Astrocyte (in vitro differentiated cells and primary cell): ENCODE results near the gene ITCH. TPM values are rescaled to one million over a fixed set of nuclear protein-coding genes. Genes with fewer than 3 reads are reported as not detected.
"Not testable (repeated sequence)": the region's sequence is repeated elsewhere in the genome, so short reads cannot be mapped to it uniquely, and the experiment has no call there.

Experiments used
- DNase-seq: peaks from one replicate; pipeline ENCODE4 v3.0.0-alpha.2; 2010; ENCODE audit warnings: low read depth
- FAIRE-seq: peaks from 2 replicates; lab custom pipeline; 2011; peaks lifted over from hg19 to GRCh38; lab: Jason Lieb, UNC
- H2AFZ ChIP-seq: 2 replicates; pipeline ENCODE4 v1.6.0; 2012; ENCODE audit warnings: low read depth, low read length, inconsistent platforms
- H3K27ac ChIP-seq: 2 replicates; pipeline ENCODE4 v1.5.1; 2011; ENCODE audit warnings: low read depth, low read length, inconsistent platforms
- H3K27me3 ChIP-seq: 2 replicates; pipeline ENCODE4 v1.6.0; 2011; ENCODE audit warnings: low read length, inconsistent platforms; ENCODE audit not compliant: insufficient read depth
- H3K36me3 ChIP-seq: 2 replicates; pipeline ENCODE4 v1.5.1; 2011; ENCODE audit warnings: low read length, inconsistent platforms; ENCODE audit not compliant: insufficient read depth
- H3K4me1 ChIP-seq: 2 replicates; pipeline ENCODE4 v1.5.1; 2011; ENCODE audit warnings: low read length, inconsistent platforms; ENCODE audit not compliant: insufficient read depth
- H3K4me2 ChIP-seq: 2 replicates; pipeline ENCODE4 v1.6.0; 2012; ENCODE audit warnings: low read length, inconsistent platforms
- H3K4me3 ChIP-seq: 2 replicates; pipeline ENCODE4 v1.5.1; 2011; ENCODE audit warnings: low read depth, mild to moderate bottlenecking, low read length, inconsistent platforms; ENCODE audit not compliant: insufficient read depth
- H3K79me2 ChIP-seq: 2 replicates; pipeline ENCODE4 v1.6.0; 2012; ENCODE audit warnings: mild to moderate bottlenecking, low read length, inconsistent platforms; ENCODE audit not compliant: insufficient read depth
- H3K9ac ChIP-seq: 2 replicates; pipeline ENCODE4 v1.6.0; 2012; ENCODE audit warnings: mild to moderate bottlenecking, low read length, inconsistent platforms
- H3K9me3 ChIP-seq: 2 replicates; pipeline ENCODE4 v1.5.1; 2012; ENCODE audit warnings: low read depth, mild to moderate bottlenecking, low read length, inconsistent platforms; ENCODE audit not compliant: insufficient read depth
- H4K20me1 ChIP-seq: 2 replicates; pipeline ENCODE4 v1.6.0; 2012; ENCODE audit warnings: low read length, inconsistent platforms; ENCODE audit not compliant: insufficient read depth
- H3K27ac Mint-ChIP-seq: one replicate; pipeline ENCODE4 v1.8.0; 2021; ENCODE audit warnings: mild to moderate bottlenecking, mixed read lengths; ENCODE audit not compliant: unreplicated experiment
- H3K27me3 Mint-ChIP-seq: one replicate; pipeline ENCODE4 v1.8.0; 2021; ENCODE audit warnings: low read depth, mixed read lengths; ENCODE audit not compliant: unreplicated experiment
- H3K36me3 Mint-ChIP-seq: one replicate; pipeline ENCODE4 v1.8.0; 2021; ENCODE audit warnings: low read depth, mixed read lengths; ENCODE audit not compliant: unreplicated experiment
- H3K4me1 Mint-ChIP-seq: one replicate; pipeline ENCODE4 v1.8.0; 2021; ENCODE audit warnings: low read depth, mixed read lengths; ENCODE audit not compliant: unreplicated experiment
- H3K4me3 Mint-ChIP-seq: one replicate; pipeline ENCODE4 v1.8.0; 2021; ENCODE audit warnings: mild to moderate bottlenecking, moderate library complexity, mixed read lengths; ENCODE audit not compliant: unreplicated experiment
- H3K9me3 Mint-ChIP-seq: one replicate; pipeline ENCODE4 v1.8.0; 2021; ENCODE audit warnings: mild to moderate bottlenecking, mixed read lengths; ENCODE audit not compliant: unreplicated experiment
- EZH2 ChIP-seq: IDR thresholded peaks from 2 replicates; pipeline ENCODE4 v1.6.1; 2012; ENCODE audit warnings: mild to moderate bottlenecking, low read length, inconsistent platforms; ENCODE audit not compliant: insufficient read depth
- total RNA-seq: library from RNA; stranded (reverse); gene quantifications from 2 replicates; pipeline ENCODE4 v1.2.1, GENCODE V29; 2021
- TF ChIP-seq, protein P1 (sequence below): IDR thresholded peaks from 2 replicates; pipeline ENCODE4 v1.5.1; 2011; ENCODE audit warnings: low read depth, mild to moderate bottlenecking, inconsistent platforms, low read length, moderate library complexity; ENCODE audit not compliant: insufficient read depth

Gene ITCH
- total RNA-seq, 1 donor from 2014 or later: 79.0 TPM

GRCh38 chr20:34495916-34496315 lies 132.8 kb downstream of the ITCH start:
- peaks cover 45% of the 10 kb centered on the region for H3K79me2 ChIP-seq
- peaks cover 41% of the 10 kb centered on the region for H3K36me3 ChIP-seq
- FAIRE-seq: no peak
- H3K27me3 ChIP-seq: no peaks in the 10 kb centered on the region
- H4K20me1 ChIP-seq: peaks cover 52% of the 10 kb centered on the region
- Mint-ChIP-seq H3K4me3 (no peak overlapping the region), H3K27me3 (no peaks in the 10 kb centered on the region), H3K36me3 (peaks cover 31% of the 10 kb centered on the region), H3K9me3 (no peaks in the 10 kb centered on the region), H3K4me1 (peaks cover 11% of the 10 kb centered on the region), H3K27ac (no peak overlapping the region)
- no peak overlapping the region for H2AFZ ChIP-seq
- H3K4me1 ChIP-seq: no peaks in the 10 kb centered on the region
- H3K27ac ChIP-seq: no peak overlapping the region
- no peak overlapping the region for H3K9ac ChIP-seq
- no peaks in the 10 kb centered on the region for H3K9me3 ChIP-seq
- TF ChIP-seq EZH2: no peak
- TF ChIP-seq, protein P1, sequence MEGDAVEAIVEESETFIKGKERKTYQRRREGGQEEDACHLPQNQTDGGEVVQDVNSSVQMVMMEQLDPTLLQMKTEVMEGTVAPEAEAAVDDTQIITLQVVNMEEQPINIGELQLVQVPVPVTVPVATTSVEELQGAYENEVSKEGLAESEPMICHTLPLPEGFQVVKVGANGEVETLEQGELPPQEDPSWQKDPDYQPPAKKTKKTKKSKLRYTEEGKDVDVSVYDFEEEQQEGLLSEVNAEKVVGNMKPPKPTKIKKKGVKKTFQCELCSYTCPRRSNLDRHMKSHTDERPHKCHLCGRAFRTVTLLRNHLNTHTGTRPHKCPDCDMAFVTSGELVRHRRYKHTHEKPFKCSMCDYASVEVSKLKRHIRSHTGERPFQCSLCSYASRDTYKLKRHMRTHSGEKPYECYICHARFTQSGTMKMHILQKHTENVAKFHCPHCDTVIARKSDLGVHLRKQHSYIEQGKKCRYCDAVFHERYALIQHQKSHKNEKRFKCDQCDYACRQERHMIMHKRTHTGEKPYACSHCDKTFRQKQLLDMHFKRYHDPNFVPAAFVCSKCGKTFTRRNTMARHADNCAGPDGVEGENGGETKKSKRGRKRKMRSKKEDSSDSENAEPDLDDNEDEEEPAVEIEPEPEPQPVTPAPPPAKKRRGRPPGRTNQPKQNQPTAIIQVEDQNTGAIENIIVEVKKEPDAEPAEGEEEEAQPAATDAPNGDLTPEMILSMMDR: no peak
- no peak overlapping the region for H3K4me2 ChIP-seq
- H3K4me3 ChIP-seq: no peak overlapping the region
- no peak for DNase-seq

DNA sequence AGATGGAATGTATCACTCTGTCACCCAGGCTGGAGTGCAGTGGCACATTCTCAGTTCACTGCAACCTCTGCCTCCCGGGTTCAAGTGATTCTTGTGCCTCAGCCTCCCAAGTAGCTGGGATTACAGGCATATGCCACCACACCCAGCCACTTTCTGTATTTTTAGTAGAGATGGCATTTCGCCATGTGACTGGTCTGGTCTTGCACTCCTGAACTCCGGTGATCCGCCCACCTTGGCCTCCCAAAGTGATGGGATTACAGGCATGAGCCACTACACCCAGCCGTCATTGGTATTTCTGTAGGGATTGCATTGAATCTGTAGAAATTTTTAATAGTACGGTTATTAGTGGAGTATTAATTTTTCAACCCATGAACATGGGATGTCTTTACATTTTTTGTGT lies 134.5 kb downstream of the ITCH start:
- not testable (repeated sequence) for H3K4me3 ChIP-seq, H3K27me3 ChIP-seq, H3K27ac ChIP-seq, H3K4me1 ChIP-seq, H3K4me3 Mint-ChIP-seq, H3K27ac Mint-ChIP-seq, H3K9ac ChIP-seq, DNase-seq, H3K9me3 ChIP-seq, H2AFZ ChIP-seq, FAIRE-seq, H3K27me3 Mint-ChIP-seq, H3K4me2 ChIP-seq, H3K9me3 Mint-ChIP-seq
- Histone ChIP-seq H4K20me1 (peaks cover 49% of the 10 kb centered on the region), H3K79me2 (peaks cover 49% of the 10 kb centered on the region), H3K36me3 (peaks cover 36% of the 10 kb centered on the region)
- Mint-ChIP-seq H3K36me3 (peaks cover 38% of the 10 kb centered on the region), H3K4me1 (peaks cover 11% of the 10 kb centered on the region)

GRCh38 chr20:34500823-34501222 lies 137.8 kb downstream of the ITCH start:
- no peak overlapping the region for H3K9ac ChIP-seq
- H3K27ac Mint-ChIP-seq: no peak overlapping the region
- peaks cover 41% of the 10 kb centered on the region for H4K20me1 ChIP-seq
- peaks cover 24% of the 10 kb centered on the region for H3K36me3 ChIP-seq
- no peak overlapping the region for H3K4me2 ChIP-seq
- no peak overlapping the region for H3K4me3 Mint-ChIP-seq
- H3K9me3 ChIP-seq: no peaks in the 10 kb centered on the region
- FAIRE-seq: no peak
- peaks cover 47% of the 10 kb centered on the region for H3K79me2 ChIP-seq
- H3K9me3 Mint-ChIP-seq: no peaks in the 10 kb centered on the region
- H3K27me3 ChIP-seq: no peaks in the 10 kb centered on the region
- H3K4me1 Mint-ChIP-seq: no peaks in the 10 kb centered on the region
- no peak overlapping the region for H3K4me3 ChIP-seq
- H3K36me3 Mint-ChIP-seq: peaks cover 45% of the 10 kb centered on the region
- no peak for TF ChIP-seq EZH2
- TF ChIP-seq, protein P1: no peak
- DNase-seq: no peak
- H2AFZ ChIP-seq: no peak overlapping the region
- no peak overlapping the region for H3K27ac ChIP-seq
- H3K4me1 ChIP-seq: no peaks in the 10 kb centered on the region
- no peaks in the 10 kb centered on the region for H3K27me3 Mint-ChIP-seq
